NCI-H2196 (cell line): ENCODE measurements around the gene CUZD1.

ENCODE experiments used
- DNase-seq: peaks from one replicate; lab custom pipeline; 2025; ENCODE audit not compliant: unreplicated experiment; lab: John Stamatoyannopoulos, UW

CUZD1 gene

GRCh38 chr10:122815458-122815857, 30.2 kb downstream of the CUZD1 start:
- no peak for DNase-seq

- DNase-seq: no peak
Observed at GRCh38 chr10:122814493-122814892, 31.2 kb downstream of the CUZD1 start.

DNA sequence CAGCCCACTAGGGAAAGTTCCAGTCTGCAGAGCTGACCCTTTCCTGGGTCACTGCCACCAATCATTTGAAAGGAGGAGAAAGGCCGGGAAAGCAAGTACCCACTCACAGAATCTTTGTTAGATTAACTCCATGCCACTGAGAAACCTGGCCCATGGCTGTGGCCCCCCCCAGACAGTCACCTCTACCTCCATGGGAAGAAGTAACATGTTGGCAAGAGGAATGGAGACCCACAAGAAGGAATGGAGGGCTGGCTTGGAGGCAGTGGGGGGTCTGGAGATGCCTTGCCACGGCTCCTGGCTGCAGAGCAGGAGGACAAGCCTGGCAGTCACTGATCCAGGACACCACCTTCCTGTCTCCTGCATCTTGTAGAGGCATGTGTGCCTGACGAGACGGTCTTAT, 32.9 kb downstream of the CUZD1 start:
- DNase-seq: no peak

DNA sequence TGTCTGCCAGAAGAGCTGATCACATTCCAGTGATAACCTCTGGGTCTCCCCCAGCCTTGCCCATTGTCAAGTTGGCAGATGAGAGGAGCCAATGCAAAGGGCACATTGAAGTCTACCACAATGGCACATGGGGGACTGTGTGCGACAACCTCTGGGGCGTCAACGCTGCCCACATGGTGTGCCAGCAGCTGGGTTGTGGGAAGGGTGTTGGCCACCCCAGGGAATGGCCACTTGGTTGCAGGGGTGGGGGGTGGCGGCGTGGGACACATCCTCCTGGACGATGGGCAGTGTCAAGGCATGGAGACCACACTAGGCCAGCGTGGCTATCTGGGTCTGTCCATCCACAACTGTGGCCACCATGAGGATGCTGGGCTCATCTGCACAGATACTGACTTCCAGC, 43.4 kb downstream of the CUZD1 start:
- no peak for DNase-seq

DNA sequence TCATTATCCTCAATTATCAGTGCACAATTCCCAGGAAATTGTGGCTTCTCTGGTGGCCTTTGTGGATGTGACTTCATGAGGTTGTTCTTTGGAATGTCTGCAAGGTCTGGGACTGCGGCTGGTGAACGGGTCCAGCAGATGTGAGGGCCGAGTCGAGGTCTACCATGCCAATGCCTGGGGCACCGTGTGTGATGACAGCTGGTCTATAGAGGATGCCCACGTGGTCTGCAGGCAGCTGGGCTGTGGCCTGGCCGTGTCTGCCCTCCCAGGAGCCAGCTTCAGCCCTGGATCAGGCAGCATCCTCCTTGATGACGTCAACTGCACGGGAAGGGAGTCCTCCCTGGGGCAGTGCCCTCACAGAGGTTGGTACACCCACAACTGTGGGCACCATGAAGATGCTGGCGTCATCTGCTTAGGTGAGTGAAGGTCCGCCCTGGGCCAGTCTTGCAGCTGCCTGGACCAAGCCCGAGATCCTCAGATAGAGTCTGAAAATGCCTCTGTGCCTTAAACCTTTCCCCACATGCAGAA, 46.9 kb downstream of the CUZD1 start:
- DNase-seq: no peak

DNA sequence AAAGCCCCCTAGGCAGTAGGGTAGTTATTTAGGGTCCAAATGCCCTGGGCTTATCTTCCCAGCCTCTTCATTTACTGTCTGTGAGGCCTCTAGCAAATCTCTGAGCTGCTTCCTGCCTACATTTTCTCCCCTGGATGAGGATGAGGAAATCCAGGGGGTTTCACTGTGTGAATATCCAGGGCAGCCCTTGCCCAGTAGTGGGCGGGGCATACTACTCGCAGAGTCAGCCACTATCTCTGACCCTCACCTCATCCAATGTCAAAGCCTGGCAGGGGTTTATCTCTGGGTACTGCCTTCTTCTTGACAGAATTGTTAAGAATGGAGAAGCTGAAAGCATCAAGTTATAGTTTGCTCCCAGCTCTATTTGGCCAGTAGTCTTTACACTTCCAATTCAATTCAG, 48.9 kb downstream of the CUZD1 start:
- DNase-seq: no peak

- DNase-seq: no peak
Observed at GRCh38 chr10:122795924-122796323, 49.7 kb downstream of the CUZD1 start.

- DNase-seq: no peak
Observed at GRCh38 chr10:122786269-122786668, 59.4 kb downstream of the CUZD1 start.

DNA sequence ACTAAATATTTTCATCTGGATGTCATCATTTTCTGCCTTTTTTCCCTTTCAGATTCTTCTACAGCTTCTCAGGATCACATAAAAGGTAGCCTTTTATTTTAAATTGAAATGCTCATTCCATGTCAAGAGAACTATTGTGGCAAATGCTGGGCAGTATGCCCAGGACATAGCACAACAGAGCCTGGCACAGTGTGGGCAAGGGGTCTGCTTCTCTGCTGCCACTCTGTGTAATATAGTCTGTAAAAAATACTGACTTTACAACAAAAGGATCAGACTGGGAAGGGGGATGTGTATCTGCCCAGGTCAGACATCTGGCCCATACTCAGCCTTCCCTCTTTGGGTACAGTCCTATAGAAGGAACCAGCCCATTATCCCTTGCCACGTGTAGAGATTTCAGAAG, 62.7 kb downstream of the CUZD1 start:
- DNase-seq: no peak
